HepG2 (cell line): ENCODE measurements around the gene MARK2. TPM values are rescaled to one million over a fixed set of nuclear protein-coding genes. Genes with fewer than 3 reads are reported as not detected.

ENCODE experiments used
- CENPT ChIP-seq: sonication (generic); formaldehyde crosslinking; IDR thresholded peaks from 2 replicates; pipeline ENCODE4 v1.8.0; 2022; ENCODE audit warnings: low read depth, mild to moderate bottlenecking, moderate library complexity, missing genetic modification reagents
- EED ChIP-seq: sonication (generic); formaldehyde crosslinking; IDR thresholded peaks from 2 replicates; pipeline ENCODE4 v1.5.0; 2020; ENCODE audit warnings: mild to moderate bottlenecking, missing genetic modification reagents
- ETV5 ChIP-seq: IDR thresholded peaks from 2 replicates; pipeline ENCODE4 v1.6.1; 2018; ENCODE audit warnings: missing biosample characterization, missing genetic modification reagents, inconsistent platforms, borderline replicate concordance
- FOXC1 ChIP-seq: sonication (generic); formaldehyde crosslinking; IDR thresholded peaks from 2 replicates; pipeline ENCODE4 v1.8.0; 2022; ENCODE audit warnings: mild to moderate bottlenecking, missing genetic modification reagents, borderline replicate concordance
- FOXP1 ChIP-seq, 2 experiments: fragments of 450-650 bp in 1 of 2; IDR thresholded peaks; 2 replicates each; pipeline ENCODE4 v1.6.1; 2017 to 2018; ENCODE audit warnings: antibody characterized with exemption in 1 of 2
- HINFP ChIP-seq: sonication (generic); formaldehyde crosslinking; IDR thresholded peaks from 2 replicates; pipeline ENCODE4 v1.4.0; 2020; ENCODE audit warnings: low read depth, mild to moderate bottlenecking, missing genetic modification reagents
- KAT8 ChIP-seq: IDR thresholded peaks from 2 replicates; pipeline ENCODE4 v1.6.1; 2016; ENCODE audit warnings: missing genetic modification reagents, missing compliant biosample characterization
- KMT2B ChIP-seq: IDR thresholded peaks from 2 replicates; pipeline ENCODE4 v1.6.1; 2016; ENCODE audit warnings: missing genetic modification reagents, missing compliant biosample characterization
- NFE2L2 ChIP-seq: fragments of 150-350 bp; IDR thresholded peaks from 2 replicates; pipeline ENCODE4 v1.6.1; 2014; ENCODE audit warnings: low read length
- NFKB2 ChIP-seq: sonication (generic); formaldehyde crosslinking; IDR thresholded peaks from 2 replicates; pipeline ENCODE4 v1.4.0; 2020; ENCODE audit warnings: missing genetic modification reagents, borderline replicate concordance
- REPIN1 ChIP-seq: sonication (generic); formaldehyde crosslinking; IDR thresholded peaks from 2 replicates; pipeline ENCODE4 v1.8.0; 2022; ENCODE audit warnings: missing genetic modification reagents, low read depth, mild to moderate bottlenecking, borderline replicate concordance
- RNF219 ChIP-seq: sonication (generic); formaldehyde crosslinking; IDR thresholded peaks from 2 replicates; pipeline ENCODE4 v1.5.0; 2020; ENCODE audit warnings: mild to moderate bottlenecking, missing genetic modification reagents
- SMC3 ChIP-seq: IDR thresholded peaks from 2 replicates; pipeline ENCODE4 v1.6.1; 2011; ENCODE audit warnings: low read length, improper control_type of control experiment
- U2AF2 ChIP-seq: fragments of 200-400 bp; formaldehyde crosslinking; IDR thresholded peaks from 2 replicates; pipeline ENCODE4 v1.6.1; 2017; ENCODE audit warnings: low read depth, mild to moderate bottlenecking, low read length
- ZFP37 ChIP-seq: sonication (generic); formaldehyde crosslinking; IDR thresholded peaks from 2 replicates; pipeline ENCODE4 v1.4.0; 2020; ENCODE audit warnings: missing genetic modification reagents, borderline replicate concordance
- ZNF230 ChIP-seq: sonication (generic); formaldehyde crosslinking; IDR thresholded peaks from 2 replicates; pipeline ENCODE4 v1.4.0; 2020; ENCODE audit warnings: mild to moderate bottlenecking, missing genetic modification reagents
- ZNF256 ChIP-seq: sonication (generic); formaldehyde crosslinking; conservative IDR thresholded peaks from 2 replicates; pipeline ENCODE4 v1.4.0; 2020; ENCODE audit warnings: missing genetic modification reagents
- ZNF317 ChIP-seq: sonication (generic); formaldehyde crosslinking; IDR thresholded peaks from 2 replicates; pipeline ENCODE4 v1.5.0; 2020; ENCODE audit warnings: mild to moderate bottlenecking, missing genetic modification reagents
- ZNF326 ChIP-seq: sonication (generic); formaldehyde crosslinking; IDR thresholded peaks from 2 replicates; pipeline ENCODE4 v1.4.0; 2020; ENCODE audit warnings: missing genetic modification reagents, borderline replicate concordance
- ZNF549 ChIP-seq: sonication (generic); formaldehyde crosslinking; IDR thresholded peaks from 2 replicates; pipeline ENCODE4 v1.5.0; 2020; ENCODE audit warnings: missing genetic modification reagents
- ZNF878 ChIP-seq: sonication (generic); formaldehyde crosslinking; IDR thresholded peaks from 2 replicates; pipeline ENCODE4 v1.8.1; 2023; ENCODE audit warnings: mild to moderate bottlenecking, missing genetic modification reagents, moderate library complexity
- ZNF891 ChIP-seq: sonication (generic); formaldehyde crosslinking; IDR thresholded peaks from 2 replicates; pipeline ENCODE4 v1.5.0; 2020; ENCODE audit warnings: mild to moderate bottlenecking, missing genetic modification reagents
- ZSCAN22 ChIP-seq: sonication (generic); formaldehyde crosslinking; IDR thresholded peaks from 2 replicates; pipeline ENCODE4 v1.4.0; 2020; ENCODE audit warnings: mild to moderate bottlenecking, missing genetic modification reagents
- ZSCAN30 ChIP-seq: sonication (generic); formaldehyde crosslinking; IDR thresholded peaks from 2 replicates; pipeline ENCODE4 v1.5.0; 2020; ENCODE audit warnings: mild to moderate bottlenecking, missing genetic modification reagents
- polyA plus RNA-seq, 8 experiments: library from polyadenylated mRNA; depleted of rRNA in 3 of 8; stranded (reverse) in 7 of 8; unstranded in 1 of 8; fragments of >200 nt; fragmentation: Illumina TruSeq in 4 of 8; extraction: Trizol in 4 of 8; gene quantifications; 2 replicates each; pipeline versions ENCODE4 v1.2.1 to v1.2.3, GENCODE V29; 2011 to 2016; ENCODE audit warnings: low read depth in 4 of 8, missing spikeins in 1 of 8, mixed read lengths in 1 of 8; ENCODE audit not compliant: insufficient read depth in 1 of 8
- total RNA-seq, 5 experiments: library from RNA; depleted of rRNA; stranded (reverse); fragments of >200 nt; fragmentation: Illumina TruSeq; extraction: Trizol; gene quantifications; 2 replicates each; pipeline ENCODE4 v1.2.3, GENCODE V29; 2016; ENCODE audit warnings: low read depth in 1 of 5
- TF ChIP-seq, protein P1 (sequence below): sonication (generic); formaldehyde crosslinking; IDR thresholded peaks from 2 replicates; pipeline ENCODE4 v1.5.0; 2020; ENCODE audit warnings: mild to moderate bottlenecking, missing genetic modification reagents, borderline replicate concordance

The MARK2 gene
- total and polyA plus RNA-seq, 2 of the 13 experiments (the other 11 are each of a cell fraction or from before 2014, with no cell fraction given): 13.5 to 13.9 TPM

DNA sequence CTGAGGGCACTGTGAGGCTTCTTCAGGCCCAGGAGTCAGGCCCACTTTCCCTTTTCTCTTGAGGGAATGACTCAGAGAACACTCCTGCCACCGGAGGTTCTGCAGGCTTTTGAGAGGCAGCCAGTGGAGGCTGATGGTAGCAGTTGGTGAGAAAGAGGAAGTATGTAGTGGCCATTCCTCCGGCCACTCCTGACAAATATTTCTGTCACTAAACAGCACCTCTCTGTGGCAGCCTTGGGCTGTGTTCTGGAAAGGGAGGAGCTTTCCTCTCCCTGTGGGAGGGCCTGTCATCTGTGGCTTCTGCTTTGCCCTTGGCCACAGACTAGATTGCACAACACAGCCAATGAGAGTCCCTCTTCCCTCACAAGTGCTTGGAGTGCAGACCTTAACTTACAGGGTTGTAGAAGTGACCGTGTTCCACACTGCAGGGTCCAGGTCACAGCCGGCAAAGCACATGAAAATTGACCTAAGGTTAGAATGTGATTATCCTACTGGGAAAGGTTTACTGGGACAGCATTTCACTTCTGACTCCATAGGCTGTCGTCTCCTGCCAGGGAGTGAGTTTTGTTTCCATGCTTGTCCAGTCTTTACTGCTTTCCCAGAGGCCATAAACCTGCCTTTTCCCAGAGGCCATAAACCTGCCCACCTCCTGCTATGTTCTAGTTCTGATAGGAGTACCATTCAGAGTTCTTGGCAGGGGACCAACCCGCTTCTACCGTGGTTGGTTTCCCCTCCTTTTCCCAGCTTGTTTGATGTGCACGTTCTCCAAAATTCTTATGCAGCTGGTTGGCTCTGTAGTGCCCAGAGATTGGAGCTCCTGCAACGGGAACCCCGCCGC, 33.3 kb downstream of the MARK2 start (continued):
- no peak for TF ChIP-seq HINFP (CRISPR knock-in tag)
- TF ChIP-seq ZSCAN30 (CRISPR knock-in tag): no peak
- TF ChIP-seq FOXP1 (IDR thresholded peaks at IDR 0.05): no peak
- TF ChIP-seq FOXP1 (CRISPR knock-in tag; IDR thresholded peaks at IDR 0.05): 0 out of 2 replicates have a peak, but pooled peaks have one; percentile 5
- TF ChIP-seq KMT2B (CRISPR knock-in tag): peak; percentile 62; the same call in 1 of the 2 replicates
- TF ChIP-seq CENPT (CRISPR knock-in tag): no peak
- peak; percentile 88 for TF ChIP-seq REPIN1
- TF ChIP-seq EED (CRISPR knock-in tag): no peak
- TF ChIP-seq SMC3: peak; percentile 95
- TF ChIP-seq ZNF230 (CRISPR knock-in tag): no peak
- TF ChIP-seq NFE2L2: no peak
- TF ChIP-seq ZFP37 (CRISPR knock-in tag): no peak
- TF ChIP-seq, protein P1, sequence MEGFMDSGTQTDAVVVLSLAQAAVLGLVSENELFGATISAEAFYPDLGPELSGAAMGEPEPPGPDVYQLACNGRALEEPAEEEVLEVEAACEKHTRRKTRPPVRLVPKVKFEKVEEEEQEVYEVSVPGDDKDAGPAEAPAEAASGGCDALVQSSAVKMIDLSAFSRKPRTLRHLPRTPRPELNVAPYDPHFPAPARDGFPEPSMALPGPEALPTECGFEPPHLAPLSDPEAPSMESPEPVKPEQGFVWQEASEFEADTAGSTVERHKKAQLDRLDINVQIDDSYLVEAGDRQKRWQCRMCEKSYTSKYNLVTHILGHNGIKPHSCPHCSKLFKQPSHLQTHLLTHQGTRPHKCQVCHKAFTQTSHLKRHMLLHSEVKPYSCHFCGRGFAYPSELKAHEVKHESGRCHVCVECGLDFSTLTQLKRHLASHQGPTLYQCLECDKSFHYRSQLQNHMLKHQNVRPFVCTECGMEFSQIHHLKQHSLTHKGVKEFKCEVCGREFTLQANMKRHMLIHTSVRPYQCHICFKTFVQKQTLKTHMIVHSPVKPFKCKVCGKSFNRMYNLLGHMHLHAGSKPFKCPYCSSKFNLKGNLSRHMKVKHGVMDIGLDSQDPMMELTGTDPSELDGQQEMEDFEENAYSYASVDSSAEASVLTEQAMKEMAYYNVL (CRISPR knock-in tag): peak; percentile 70; the same call in 1 of the 2 replicates
- TF ChIP-seq RNF219 (CRISPR knock-in tag): no peak
- TF ChIP-seq ZNF256 (CRISPR knock-in tag): no peak
- 0 out of 2 replicates have a peak, but pooled peaks have one; percentile 44 for TF ChIP-seq ZNF878 (CRISPR knock-in tag)
- TF ChIP-seq ZNF549 (CRISPR knock-in tag): no peak
- no peak for TF ChIP-seq ZNF891 (CRISPR knock-in tag)
- TF ChIP-seq NFKB2 (CRISPR knock-in tag): no peak
- TF ChIP-seq ZNF326 (CRISPR knock-in tag): no peak
- peak; percentile 54; the same call in 1 of the 2 replicates for TF ChIP-seq ZNF317 (CRISPR knock-in tag)
- peak; percentile 77; the same call in 1 of the 2 replicates for TF ChIP-seq ETV5 (CRISPR knock-in tag)
- no peak for TF ChIP-seq U2AF2
- TF ChIP-seq KAT8 (CRISPR knock-in tag): peak; percentile 77
- TF ChIP-seq ZSCAN22: no peak
- no peak for TF ChIP-seq FOXC1 (CRISPR knock-in tag)
